Esophagus (tissue), 2 donors: ENCODE data around the gene LOXHD1. TPM values are rescaled to one million over a fixed set of nuclear protein-coding genes. Genes with fewer than 3 reads are reported as not detected.

Source experiments
- H3K27ac ChIP-seq, 2 donors: one replicate each; pipeline ENCODE4 v1.5.1; 2013; ENCODE audit warnings: low read depth in 2 of 2, mild to moderate bottlenecking in 2 of 2, inconsistent platforms in 1 of 2, low read length in 1 of 2, moderate library complexity in 1 of 2
- H3K27me3 ChIP-seq, 2 donors: one replicate each; pipeline ENCODE4 v1.6.1; 2013; ENCODE audit warnings: low read length in 2 of 2, control low read depth in 1 of 2, mild to moderate bottlenecking in 1 of 2; ENCODE audit not compliant: insufficient read depth in 2 of 2, control insufficient read depth in 1 of 2
- H3K36me3 ChIP-seq, 2 donors: one replicate each; pipeline ENCODE4 v1.6.1; 2013; ENCODE audit warnings: low read length in 1 of 2; ENCODE audit not compliant: control insufficient read depth in 2 of 2, insufficient read depth in 2 of 2
- H3K4me1 ChIP-seq, 2 donors: one replicate each; pipeline ENCODE4 v1.6.1; 2013; ENCODE audit warnings: low read length in 1 of 2; ENCODE audit not compliant: control insufficient read depth in 2 of 2, insufficient read depth in 2 of 2
- H3K4me3 ChIP-seq, 2 donors: one replicate each; pipeline ENCODE4 v1.5.1; 2013; ENCODE audit warnings: low read length in 2 of 2, mild to moderate bottlenecking in 2 of 2, low read depth in 1 of 2, moderate library complexity in 1 of 2
- H3K9me3 ChIP-seq, 2 donors: one replicate each; pipeline ENCODE4 v1.6.1; 2013; ENCODE audit warnings: mild to moderate bottlenecking in 2 of 2, low read depth in 1 of 2, low read length in 1 of 2, moderate library complexity in 1 of 2; ENCODE audit not compliant: control insufficient read depth in 2 of 2, insufficient read depth in 1 of 2
- WGBS, 2 donors: extraction: QIAGEN DNeasy Blood & Tissue Kit; methylation state at CpG; one replicate each; pipeline ENCODE4 v1.1.7; 2013; 5-methylcytosine and 5-hydroxymethylcytosine counted together
- polyA plus RNA-seq, 2 donors: library from polyadenylated mRNA; stranded (reverse); fragments of 200-250 nt; gene quantifications; one replicate each; pipeline ENCODE4 v1.2.3, GENCODE V29; 2013
- donor health status: healthy with polysubstance abuse.
- donor health status: Bipolar disorder and iron deficiency.

The LOXHD1 gene
- polyA plus RNA-seq, 2 donors, result 0.02 to 0.04 TPM

GRCh38 chr18:46560671-46561045 is 96.4 kb downstream of the LOXHD1 start:
- H3K4me1 ChIP-seq, result no peaks in the 10 kb centered on the region
- no peaks in the 10 kb centered on the region for H3K9me3 ChIP-seq
- no peak overlapping the region for H3K4me3 ChIP-seq
- WGBS, 2 donors, result 97 to 98% methylated on average over 11 of the region's 11 CpGs
- H3K27ac ChIP-seq, result no peak overlapping the region
- H3K36me3 ChIP-seq, result no peaks in the 10 kb centered on the region
- peaks cover 0 to 4% of the 10 kb centered on the region in 2 donors for H3K27me3 ChIP-seq

DNA sequence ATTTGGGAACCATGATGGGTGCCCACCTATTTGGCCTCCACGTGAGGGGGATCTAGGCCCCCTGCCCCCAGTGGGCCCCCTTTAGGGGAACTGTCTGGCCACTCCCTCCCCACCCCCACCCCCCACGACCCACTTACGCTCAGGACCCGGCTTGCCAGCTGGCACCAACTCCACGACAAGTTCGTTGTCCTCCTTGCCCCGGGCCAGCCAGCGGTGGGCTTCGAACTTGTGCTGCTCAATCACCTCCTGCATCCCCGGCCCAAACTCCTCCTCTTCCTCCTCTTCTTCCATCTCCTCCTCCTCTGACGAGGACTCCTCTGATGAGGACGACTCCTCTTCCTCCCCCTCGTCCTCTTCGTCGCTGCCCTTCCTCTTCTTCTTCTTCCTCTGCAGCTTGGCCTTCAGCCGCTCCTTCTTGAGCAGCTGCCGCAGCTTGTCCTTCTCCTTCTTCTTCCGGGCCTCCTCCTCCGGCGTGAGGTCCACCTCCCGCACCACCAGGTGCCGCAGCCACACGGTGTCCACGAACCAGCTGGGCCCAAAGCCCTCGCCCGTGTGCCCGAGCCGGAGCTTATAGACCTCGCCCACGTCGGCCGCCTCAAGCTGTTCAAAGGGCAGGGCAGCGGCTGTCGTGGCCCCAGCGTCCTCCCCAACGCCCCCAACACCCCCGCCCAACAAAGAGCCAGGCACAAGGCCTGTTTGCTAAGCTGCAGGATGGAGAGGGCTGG is 96.9 kb downstream of the LOXHD1 start:
- WGBS, 2 donors, result 87 to 90% methylated on average over 37 of the region's 37 CpGs

GRCh38 chr18:46559296-46559695 is 97.7 kb downstream of the LOXHD1 start:
- no peak overlapping the region for H3K27ac ChIP-seq
- peaks cover 0 to 4% of the 10 kb centered on the region in 2 donors for H3K27me3 ChIP-seq
- H3K9me3 ChIP-seq, result no peaks in the 10 kb centered on the region
- no peaks in the 10 kb centered on the region for H3K4me1 ChIP-seq
- no peak overlapping the region for H3K4me3 ChIP-seq
- WGBS, 2 donors, result 94 to 96% methylated on average over 9 of the region's 9 CpGs
- no peaks in the 10 kb centered on the region for H3K36me3 ChIP-seq

More for the DNA sequence above, 96.9 kb downstream of the LOXHD1 start:
- H3K27me3 ChIP-seq, result peaks cover 0 to 4% of the 10 kb centered on the region in 2 donors
- H3K27ac ChIP-seq, result no peak overlapping the region
- no peaks in the 10 kb centered on the region for H3K9me3 ChIP-seq
- H3K4me3 ChIP-seq, result no peak overlapping the region
- H3K36me3 ChIP-seq, result no peaks in the 10 kb centered on the region
- H3K4me1 ChIP-seq, result no peaks in the 10 kb centered on the region

DNA sequence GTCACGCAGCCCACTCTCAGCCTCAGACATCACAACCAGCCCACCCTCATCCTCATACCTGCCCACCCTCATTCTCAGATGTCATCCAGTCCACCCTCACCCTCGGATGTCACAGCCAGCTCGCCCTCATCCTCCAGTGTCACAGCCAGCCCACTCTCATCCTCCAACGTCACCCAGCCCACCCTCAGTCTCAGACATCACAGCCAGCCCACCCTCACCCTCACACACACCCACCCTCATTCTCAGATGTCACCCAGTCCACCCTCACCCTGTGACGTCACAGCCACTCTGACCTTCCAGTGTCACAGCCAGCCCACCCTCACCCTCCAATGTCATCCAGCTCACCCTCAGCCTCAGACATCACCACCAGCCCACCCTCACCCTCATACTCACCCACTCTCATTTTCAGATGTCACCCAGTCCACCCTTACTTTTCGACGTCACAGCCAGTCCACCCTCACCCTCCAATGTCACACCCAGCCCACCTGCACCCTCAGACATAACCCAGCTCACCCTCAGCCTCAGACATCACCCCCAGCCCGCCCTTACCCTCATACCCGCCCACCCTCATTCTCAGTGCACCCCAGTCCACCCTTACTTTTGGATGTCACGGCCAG is 100.3 kb downstream of the LOXHD1 start:
- no peaks in the 10 kb centered on the region for H3K4me1 ChIP-seq
- no peaks in the 10 kb centered on the region for H3K27me3 ChIP-seq
- no peak overlapping the region for H3K27ac ChIP-seq
- H3K9me3 ChIP-seq, result no peaks in the 10 kb centered on the region
- WGBS, 2 donors, result 77 to 87% methylated on average over 10 of the region's 10 CpGs
- H3K36me3 ChIP-seq, result no peaks in the 10 kb centered on the region
- no peak overlapping the region for H3K4me3 ChIP-seq

DNA sequence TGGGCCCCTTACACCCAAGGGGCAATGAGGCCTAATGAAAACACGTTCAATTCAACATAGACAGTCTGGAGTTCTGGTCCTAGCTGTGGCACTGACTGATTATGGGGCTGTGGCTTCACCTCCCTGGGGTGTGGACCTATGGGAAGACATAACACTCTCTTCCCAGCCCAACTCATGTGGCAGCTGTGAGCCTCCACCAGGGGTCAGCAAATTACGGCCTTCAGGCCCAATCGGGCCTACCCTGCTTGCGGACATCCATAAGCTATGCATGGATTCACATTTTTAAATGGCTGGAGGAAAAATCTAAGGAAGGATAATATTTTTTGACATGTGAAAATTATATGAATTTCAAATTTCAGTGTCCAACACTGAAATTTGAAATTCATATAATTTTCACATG is 101.3 kb downstream of the LOXHD1 start:
- no peaks in the 10 kb centered on the region for H3K9me3 ChIP-seq
- WGBS, 2 donors, result 66 to 70% methylated on average over 4 of the region's 4 CpGs
- no peaks in the 10 kb centered on the region for H3K36me3 ChIP-seq
- H3K27ac ChIP-seq, result no peak overlapping the region
- H3K27me3 ChIP-seq, result no peaks in the 10 kb centered on the region
- no peaks in the 10 kb centered on the region for H3K4me1 ChIP-seq
- H3K4me3 ChIP-seq, result no peak overlapping the region

- no peaks in the 10 kb centered on the region for H3K4me1 ChIP-seq
- H3K36me3 ChIP-seq, result no peaks in the 10 kb centered on the region
- no peak overlapping the region for H3K27ac ChIP-seq
- no peaks in the 10 kb centered on the region for H3K9me3 ChIP-seq
- no peaks in the 10 kb centered on the region for H3K27me3 ChIP-seq
- WGBS, 2 donors, result 55 to 63% methylated on average over 2 of the region's 2 CpGs
- H3K4me3 ChIP-seq, result no peak overlapping the region
Observed at GRCh38 chr18:46555213-46555612, 101.8 kb downstream of the LOXHD1 start.

GRCh38 chr18:46554406-46555080 is 102.5 kb downstream of the LOXHD1 start:
- Histone ChIP-seq H3K4me3 (no peak overlapping the region), H3K4me1 (no peaks in the 10 kb centered on the region), H3K9me3 (no peaks in the 10 kb centered on the region), H3K27ac (no peak overlapping the region), H3K27me3 (no peaks in the 10 kb centered on the region), H3K36me3 (no peaks in the 10 kb centered on the region)
- 85 to 87% methylated on average over 2 of the region's 2 CpGs for WGBS, 2 donors

DNA sequence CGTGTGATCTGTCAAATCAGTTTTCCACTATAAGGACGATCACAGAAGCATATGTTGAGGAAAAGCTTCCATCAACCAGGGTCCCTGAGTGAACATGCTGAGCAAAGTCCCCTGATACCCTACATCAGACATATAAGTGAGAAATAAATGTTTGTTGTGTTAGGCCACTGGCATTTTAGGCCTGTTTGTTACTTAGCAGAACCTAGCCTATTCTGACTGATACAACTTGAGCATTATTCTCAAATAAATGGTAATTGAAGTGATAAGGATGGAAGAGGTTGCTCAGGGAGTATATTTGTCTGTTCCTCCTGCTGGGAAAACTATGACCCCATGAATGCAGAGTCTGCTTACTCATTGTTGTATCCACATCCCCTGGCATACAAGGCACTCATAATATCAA is 106.4 kb downstream of the LOXHD1 start:
- 86 to 87% methylated on average over 2 of the region's 2 CpGs for WGBS, 2 donors
- Histone ChIP-seq H3K9me3 (no peaks in the 10 kb centered on the region), H3K36me3 (no peaks in the 10 kb centered on the region), H3K4me1 (no peaks in the 10 kb centered on the region), H3K27me3 (no peaks in the 10 kb centered on the region), H3K4me3 (no peak overlapping the region), H3K27ac (no peak overlapping the region)

DNA sequence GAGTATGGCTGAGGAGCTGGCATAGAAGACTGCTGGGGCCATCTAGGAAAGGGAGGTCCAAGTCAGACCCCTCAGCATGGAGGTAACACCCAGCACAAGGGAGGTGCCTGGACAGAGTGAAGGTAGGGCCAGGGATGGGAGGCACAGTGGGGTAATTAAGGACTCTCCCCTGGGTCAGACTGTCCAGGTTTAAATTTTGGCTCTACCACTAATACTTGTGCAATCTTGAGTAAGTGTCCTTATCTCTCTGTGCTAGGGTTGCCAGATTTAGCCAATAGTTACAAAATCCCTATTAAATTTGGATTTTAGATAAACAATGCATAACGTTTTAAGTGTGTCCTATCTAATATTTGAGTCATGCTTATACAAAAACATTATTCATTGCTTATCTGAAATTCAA is 109.5 kb downstream of the LOXHD1 start:
- H3K4me3 ChIP-seq, result no peak overlapping the region
- H3K4me1 ChIP-seq, result no peaks in the 10 kb centered on the region
- no peaks in the 10 kb centered on the region for H3K9me3 ChIP-seq
- no peaks in the 10 kb centered on the region for H3K36me3 ChIP-seq
- H3K27ac ChIP-seq, result no peak overlapping the region
- 23 to 27% methylated on average over 1 of the region's 1 CpG for WGBS, 2 donors
- no peaks in the 10 kb centered on the region for H3K27me3 ChIP-seq
